GM12872 (cell line): ENCODE data around the gene ABCD2.

Experiments used
- TF ChIP-seq, protein P1 (sequence below): IDR thresholded peaks from 3 replicates; pipeline ENCODE4 v1.5.1; 2011; ENCODE audit warnings: low read depth, mild to moderate bottlenecking, low read length, moderate library complexity; ENCODE audit not compliant: insufficient read depth

ABCD2 gene

DNA sequence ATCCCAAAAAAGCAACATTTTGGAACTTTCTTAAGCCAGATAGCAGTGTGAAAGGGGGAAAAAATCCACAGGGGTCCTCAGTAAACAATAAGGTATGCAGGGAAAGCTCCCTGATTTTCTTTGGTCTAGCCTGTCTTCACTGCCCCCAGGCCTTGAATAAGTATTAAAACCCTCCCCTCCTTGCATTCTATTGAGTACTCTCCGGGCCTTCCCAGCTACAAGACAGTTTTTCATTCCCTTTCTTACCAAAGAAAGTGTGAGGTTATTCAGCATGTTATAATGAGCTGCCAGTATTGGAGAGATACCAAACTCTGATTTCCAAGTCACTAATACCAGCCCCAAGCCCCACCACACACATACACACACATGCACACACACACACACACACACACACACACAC lies 116.9 kb downstream of the ABCD2 start:
- TF ChIP-seq, protein P1, sequence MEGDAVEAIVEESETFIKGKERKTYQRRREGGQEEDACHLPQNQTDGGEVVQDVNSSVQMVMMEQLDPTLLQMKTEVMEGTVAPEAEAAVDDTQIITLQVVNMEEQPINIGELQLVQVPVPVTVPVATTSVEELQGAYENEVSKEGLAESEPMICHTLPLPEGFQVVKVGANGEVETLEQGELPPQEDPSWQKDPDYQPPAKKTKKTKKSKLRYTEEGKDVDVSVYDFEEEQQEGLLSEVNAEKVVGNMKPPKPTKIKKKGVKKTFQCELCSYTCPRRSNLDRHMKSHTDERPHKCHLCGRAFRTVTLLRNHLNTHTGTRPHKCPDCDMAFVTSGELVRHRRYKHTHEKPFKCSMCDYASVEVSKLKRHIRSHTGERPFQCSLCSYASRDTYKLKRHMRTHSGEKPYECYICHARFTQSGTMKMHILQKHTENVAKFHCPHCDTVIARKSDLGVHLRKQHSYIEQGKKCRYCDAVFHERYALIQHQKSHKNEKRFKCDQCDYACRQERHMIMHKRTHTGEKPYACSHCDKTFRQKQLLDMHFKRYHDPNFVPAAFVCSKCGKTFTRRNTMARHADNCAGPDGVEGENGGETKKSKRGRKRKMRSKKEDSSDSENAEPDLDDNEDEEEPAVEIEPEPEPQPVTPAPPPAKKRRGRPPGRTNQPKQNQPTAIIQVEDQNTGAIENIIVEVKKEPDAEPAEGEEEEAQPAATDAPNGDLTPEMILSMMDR = no peak
